ACC112 (cell line): ENCODE data around the gene DPF3.
A peak's percentile ranks its signal among the peaks of the same experiment; 100 is the strongest.

Experiments
- H2AFZ ChIP-seq: fragments of 200-600 bp; sonication (generic); one replicate; pipeline ENCODE4 v1.6.0; 2017; ENCODE audit warnings: antibody characterized with exemption, low read length; ENCODE audit not compliant: unreplicated experiment
- H3K27ac ChIP-seq: fragments of 200-600 bp; sonication (generic); 2 replicates; pipeline ENCODE4 v1.5.1; 2014; ENCODE audit warnings: low read depth, mild to moderate bottlenecking, antibody characterized with exemption, low read length, moderate library complexity
- H3K27me3 ChIP-seq: fragments of 200-600 bp; sonication (generic); 2 replicates; pipeline ENCODE4 v1.6.1; 2014; ENCODE audit warnings: mild to moderate bottlenecking, antibody characterized with exemption, low read length, moderate library complexity, mixed read lengths; ENCODE audit not compliant: insufficient read depth
- H3K36me3 ChIP-seq: fragments of 200-600 bp; sonication (generic); 2 replicates; pipeline ENCODE4 v1.6.1; 2016; ENCODE audit warnings: mild to moderate bottlenecking, antibody characterized with exemption, low read length, moderate library complexity, mixed read lengths; ENCODE audit not compliant: insufficient read depth
- H3K4me1 ChIP-seq: fragments of 200-600 bp; sonication (generic); one replicate; pipeline ENCODE4 v1.6.1; 2016; ENCODE audit warnings: low read length, mixed read lengths; ENCODE audit not compliant: insufficient read depth, unreplicated experiment, control insufficient read depth
- H3K4me3 ChIP-seq: fragments of 200-600 bp; sonication (generic); 2 replicates; pipeline ENCODE4 v1.5.1; 2014; ENCODE audit warnings: mild to moderate bottlenecking, low read depth, low read length
- H3K79me2 ChIP-seq: fragments of 200-600 bp; sonication (generic); one replicate; pipeline ENCODE4 v1.6.0; 2016; ENCODE audit warnings: low read length; ENCODE audit not compliant: control insufficient read depth, unreplicated experiment, insufficient read depth

The DPF3 gene

GRCh38 chr14:72646861-72647528 is 246.9 kb downstream of the DPF3 start:
- peaks cover 6% of the 10 kb centered on the region for H3K36me3 ChIP-seq
- peaks cover 56% of the 10 kb centered on the region for H3K4me1 ChIP-seq
- H2AFZ ChIP-seq, result no peak overlapping the region
- H3K27me3 ChIP-seq, result no peaks in the 10 kb centered on the region
- H3K27ac ChIP-seq, result peak overlapping the region; percentile 24; the same call in 1 of the 2 replicates
- H3K79me2 ChIP-seq, result no peaks in the 10 kb centered on the region
- H3K4me3 ChIP-seq, result no peak overlapping the region

DNA sequence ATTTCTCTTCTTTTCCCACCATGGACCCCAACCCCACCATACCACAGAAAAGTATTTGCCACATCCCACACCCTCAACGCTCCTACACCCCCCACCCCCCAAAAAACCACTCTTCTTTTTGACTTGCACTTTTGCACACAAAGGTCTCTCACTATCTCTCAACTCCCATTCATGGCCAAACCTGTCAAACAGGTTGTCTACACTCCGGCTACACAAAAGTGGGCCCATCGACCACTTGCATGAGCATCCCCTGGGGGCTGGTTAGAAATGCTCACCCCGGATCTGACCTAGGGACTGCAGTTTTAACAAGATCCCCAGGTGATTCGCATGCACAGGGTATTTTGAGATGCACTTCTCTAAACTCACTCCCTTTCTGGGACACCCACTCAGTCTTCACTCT is 248.2 kb downstream of the DPF3 start:
- Histone ChIP-seq H3K4me3 (no peak overlapping the region), H3K79me2 (no peaks in the 10 kb centered on the region), H3K27me3 (no peaks in the 10 kb centered on the region), H2AFZ (no peak overlapping the region), H3K27ac (no peak overlapping the region), H3K4me1 (peaks cover 43% of the 10 kb centered on the region), H3K36me3 (peaks cover 10% of the 10 kb centered on the region)

- Histone ChIP-seq H3K79me2 (no peaks in the 10 kb centered on the region), H3K27me3 (no peaks in the 10 kb centered on the region), H3K36me3 (peaks cover 10% of the 10 kb centered on the region), H3K4me1 (peaks cover 36% of the 10 kb centered on the region), H2AFZ (no peak overlapping the region), H3K27ac (no peak overlapping the region), H3K4me3 (no peak overlapping the region)
Measured at GRCh38 chr14:72644758-72645489, 249.0 kb downstream of the DPF3 start.

DNA sequence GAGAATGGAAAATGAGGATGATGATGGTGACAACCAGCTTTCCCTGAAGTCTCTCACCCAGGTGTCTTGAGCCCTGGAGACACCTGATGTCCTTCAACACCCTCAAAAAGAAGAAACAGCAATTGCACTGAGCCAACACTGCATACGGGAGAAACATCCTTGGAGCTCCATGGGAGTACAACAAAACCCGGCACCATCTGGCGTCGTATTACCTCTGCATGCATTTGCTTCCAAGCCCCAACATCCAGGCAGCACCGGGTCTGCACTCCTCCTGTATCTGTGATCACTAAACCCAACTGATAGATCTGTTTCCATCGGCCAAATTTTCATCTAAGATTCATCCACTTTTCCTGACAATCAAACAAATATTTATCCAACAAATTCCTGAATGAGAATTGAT is 249.9 kb downstream of the DPF3 start:
- Histone ChIP-seq H3K4me3 (no peak overlapping the region), H3K27me3 (no peaks in the 10 kb centered on the region), H3K36me3 (peaks cover 10% of the 10 kb centered on the region), H3K79me2 (no peaks in the 10 kb centered on the region), H3K4me1 (peaks cover 30% of the 10 kb centered on the region), H2AFZ (no peak overlapping the region), H3K27ac (peak overlapping the region; percentile 58; the same call in 1 of the 2 replicates)

GRCh38 chr14:72643317-72643801 is 250.5 kb downstream of the DPF3 start:
- no peaks in the 10 kb centered on the region for H3K79me2 ChIP-seq
- H3K36me3 ChIP-seq, result peaks cover 10% of the 10 kb centered on the region
- H3K4me3 ChIP-seq, result no peak overlapping the region
- no peaks in the 10 kb centered on the region for H3K27me3 ChIP-seq
- H3K4me1 ChIP-seq, result peaks cover 33% of the 10 kb centered on the region
- H2AFZ ChIP-seq, result no peak overlapping the region
- H3K27ac ChIP-seq, result peak overlapping the region; percentile 58

DNA sequence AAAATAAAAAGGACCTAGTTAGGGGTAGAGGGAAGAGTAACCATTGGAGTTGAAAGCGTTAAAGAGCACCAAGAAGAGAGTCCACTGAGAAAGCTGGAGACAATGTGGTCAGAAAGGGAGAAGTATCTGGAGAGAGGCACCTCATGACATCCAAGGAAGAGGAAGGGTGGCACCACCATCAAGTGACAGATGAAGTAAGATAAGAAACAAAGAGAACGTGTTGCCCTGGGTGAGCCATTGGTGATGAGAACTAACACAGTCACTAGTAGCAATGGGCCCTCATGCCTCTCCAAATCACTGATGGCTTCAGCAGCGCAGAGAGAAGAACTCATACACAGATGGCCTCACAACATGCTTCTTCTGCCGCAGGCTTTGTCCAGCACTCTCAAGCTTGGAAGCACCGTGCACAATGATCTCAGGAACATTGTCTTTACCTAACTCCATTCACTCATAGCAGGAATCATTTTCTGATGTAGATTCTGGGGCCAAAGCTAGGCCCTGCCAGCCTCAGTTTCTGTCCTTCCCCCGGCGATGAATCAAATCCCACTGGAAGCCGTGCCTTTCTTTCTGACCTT is 252.9 kb downstream of the DPF3 start:
- Histone ChIP-seq H2AFZ (no peak overlapping the region), H3K4me3 (no peak overlapping the region), H3K79me2 (no peaks in the 10 kb centered on the region), H3K36me3 (peaks cover 14% of the 10 kb centered on the region), H3K4me1 (peaks cover 38% of the 10 kb centered on the region), H3K27ac (no peak overlapping the region), H3K27me3 (no peaks in the 10 kb centered on the region)

- peaks cover 14% of the 10 kb centered on the region for H3K36me3 ChIP-seq
- H3K27me3 ChIP-seq, result no peaks in the 10 kb centered on the region
- no peak overlapping the region for H2AFZ ChIP-seq
- no peaks in the 10 kb centered on the region for H3K79me2 ChIP-seq
- H3K4me3 ChIP-seq, result peak overlapping the region; percentile 23; the same call in 1 of the 2 replicates
- peak overlapping the region; percentile 78 for H3K27ac ChIP-seq
- H3K4me1 ChIP-seq, result peaks cover 36% of the 10 kb centered on the region
Measured at GRCh38 chr14:72638021-72638420, 255.9 kb downstream of the DPF3 start.

DNA sequence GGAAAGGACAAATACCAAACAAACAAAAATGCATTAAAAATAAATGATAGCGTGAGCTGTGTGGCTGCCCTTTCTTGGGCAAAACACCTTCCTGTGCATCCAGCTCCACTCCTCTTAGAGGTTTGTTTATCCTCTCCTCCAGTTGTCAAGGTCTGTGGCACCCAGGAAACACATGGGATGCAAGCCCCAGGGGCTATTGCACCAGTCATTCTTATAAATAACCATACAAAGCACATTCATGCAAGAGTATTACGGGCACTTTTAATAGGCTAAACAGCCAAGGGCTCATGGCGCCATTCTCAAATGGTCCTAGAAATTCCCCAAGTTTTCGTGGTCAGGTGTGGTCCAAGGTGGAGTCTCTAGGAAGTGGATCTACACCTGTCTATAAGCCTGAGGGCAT is 257.0 kb downstream of the DPF3 start:
- peaks cover 30% of the 10 kb centered on the region for H3K4me1 ChIP-seq
- H3K79me2 ChIP-seq, result no peaks in the 10 kb centered on the region
- H3K27me3 ChIP-seq, result no peaks in the 10 kb centered on the region
- H3K4me3 ChIP-seq, result no peak overlapping the region
- H3K27ac ChIP-seq, result no peak overlapping the region
- H3K36me3 ChIP-seq, result peaks cover 6% of the 10 kb centered on the region; the same call in 1 of the 2 replicates
- H2AFZ ChIP-seq, result no peak overlapping the region

DNA sequence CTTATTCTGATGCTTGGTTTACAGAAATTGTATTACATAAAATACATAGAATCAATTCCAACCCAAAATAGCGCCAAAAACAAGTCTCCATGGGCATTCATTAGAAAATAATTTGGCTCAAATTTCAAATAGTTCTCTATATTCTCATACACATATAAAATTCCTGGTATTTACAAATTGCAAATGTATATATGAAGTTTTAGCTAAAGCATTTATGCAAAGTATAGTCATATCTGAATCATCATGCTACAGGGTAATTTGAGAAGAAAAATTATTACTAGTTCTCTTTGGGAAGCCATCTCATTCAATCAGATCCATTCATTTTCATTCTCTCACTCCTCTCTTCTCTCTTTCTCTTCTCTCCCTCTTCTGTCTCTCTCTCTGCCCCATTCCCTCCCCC is 257.8 kb downstream of the DPF3 start:
- Histone ChIP-seq H3K36me3 (peaks cover 3% of the 10 kb centered on the region; the same call in 1 of the 2 replicates), H3K4me3 (no peak overlapping the region), H3K27me3 (no peaks in the 10 kb centered on the region), H2AFZ (peak overlapping the region; percentile 43), H3K4me1 (peaks cover 30% of the 10 kb centered on the region), H3K27ac (no peak overlapping the region), H3K79me2 (no peaks in the 10 kb centered on the region)

GRCh38 chr14:72634691-72635616 is 258.9 kb downstream of the DPF3 start:
- no peaks in the 10 kb centered on the region for H3K79me2 ChIP-seq
- peaks cover 30% of the 10 kb centered on the region for H3K4me1 ChIP-seq
- no peak overlapping the region for H3K27ac ChIP-seq
- peaks cover 3% of the 10 kb centered on the region; the same call in 1 of the 2 replicates for H3K36me3 ChIP-seq
- peak overlapping the region; percentile 3 for H2AFZ ChIP-seq
- no peak overlapping the region for H3K4me3 ChIP-seq
- H3K27me3 ChIP-seq, result no peaks in the 10 kb centered on the region
